Neuron (in vitro differentiated cells): Measurements from ENCODE around the gene COL12A1.

Experiments
- H2AFZ ChIP-seq: one replicate; pipeline ENCODE4 v1.6.1; 2013; ENCODE audit warnings: low read depth, mild to moderate bottlenecking, inconsistent platforms, low read length, moderate library complexity
- H3K27me3 ChIP-seq: one replicate; pipeline ENCODE4 v1.6.1; 2013; ENCODE audit warnings: low read length; ENCODE audit not compliant: insufficient read depth
- H3K36me3 ChIP-seq: one replicate; pipeline ENCODE4 v1.6.1; 2013; ENCODE audit warnings: low read length; ENCODE audit not compliant: insufficient read depth
- H3K4me1 ChIP-seq: one replicate; pipeline ENCODE4 v1.6.1; 2013; ENCODE audit warnings: low read length; ENCODE audit not compliant: insufficient read depth
- H3K4me3 ChIP-seq: 2 replicates; pipeline ENCODE4 v1.5.1; 2013; ENCODE audit warnings: mild to moderate bottlenecking, low read length, moderate library complexity
- H3K9me3 ChIP-seq: one replicate; pipeline ENCODE4 v1.6.1; 2013; ENCODE audit warnings: low read length

Gene COL12A1

DNA sequence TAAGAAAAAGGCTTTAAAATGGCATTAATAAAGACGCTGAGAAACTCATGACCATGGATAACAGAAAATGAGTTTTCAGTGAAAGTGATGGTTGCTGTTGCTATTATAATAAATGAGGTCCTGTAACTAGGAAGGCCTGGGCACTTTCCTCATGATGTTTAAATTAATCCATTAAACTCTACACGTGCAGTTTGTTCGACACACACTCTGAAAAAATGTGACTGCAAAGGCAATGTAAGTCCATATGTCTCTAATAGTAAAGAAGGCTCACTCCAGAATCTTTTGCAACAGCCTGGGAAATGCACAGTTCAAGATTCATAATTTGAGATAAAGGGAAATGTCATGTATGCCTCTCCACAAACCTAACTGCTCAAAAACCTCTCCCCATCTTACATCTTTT lies 153.4 kb downstream of the COL12A1 start:
- H3K9me3 ChIP-seq, result no peaks in the 10 kb centered on the region
- H3K36me3 ChIP-seq, result no peaks in the 10 kb centered on the region
- H3K4me3 ChIP-seq, result no peak overlapping the region
- no peaks in the 10 kb centered on the region for H3K27me3 ChIP-seq
- H2AFZ ChIP-seq, result no peak overlapping the region
- H3K4me1 ChIP-seq, result no peaks in the 10 kb centered on the region

DNA sequence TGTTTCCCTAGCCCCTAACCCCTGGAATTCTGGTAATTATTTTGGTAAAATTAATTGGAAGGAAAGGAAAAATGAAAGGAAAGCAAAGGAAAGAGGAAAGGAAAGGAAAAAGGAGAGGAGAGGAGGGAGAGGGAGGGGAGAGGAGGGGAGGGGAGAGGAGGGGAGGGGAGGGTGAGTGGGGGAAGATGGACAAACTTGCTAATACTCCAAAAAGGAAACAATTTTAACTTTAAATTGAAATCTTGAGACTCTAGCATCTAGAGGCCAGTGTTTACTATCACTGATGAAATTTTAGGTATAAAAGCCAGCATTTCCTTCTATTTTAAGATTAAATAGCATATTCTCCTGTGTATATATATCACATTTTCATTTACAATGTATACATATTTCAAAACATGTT lies 156.5 kb downstream of the COL12A1 start:
- Histone ChIP-seq H3K36me3 (no peaks in the 10 kb centered on the region), H3K4me1 (no peaks in the 10 kb centered on the region), H3K4me3 (no peak overlapping the region), H3K9me3 (no peaks in the 10 kb centered on the region), H2AFZ (no peak overlapping the region), H3K27me3 (no peaks in the 10 kb centered on the region)

DNA sequence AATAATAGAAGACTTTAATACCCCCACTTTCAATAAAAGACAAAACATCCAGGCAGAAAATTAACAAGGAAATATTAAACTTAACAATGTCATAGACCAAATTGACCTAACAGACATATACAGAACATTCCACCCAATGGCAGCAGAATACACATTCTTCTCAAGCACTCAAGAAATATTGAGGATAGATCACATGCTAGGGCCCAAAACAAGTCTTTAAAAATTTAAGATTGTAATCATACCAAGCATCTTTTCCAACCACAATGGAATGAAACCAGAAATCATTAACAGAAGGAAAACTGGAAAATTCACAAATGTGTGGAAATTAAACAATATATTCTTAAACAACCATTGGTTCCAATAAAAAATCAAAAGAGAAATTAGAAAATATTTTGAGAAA lies 161.0 kb downstream of the COL12A1 start:
- no peak overlapping the region for H3K4me3 ChIP-seq
- no peaks in the 10 kb centered on the region for H3K36me3 ChIP-seq
- no peaks in the 10 kb centered on the region for H3K9me3 ChIP-seq
- no peak overlapping the region for H2AFZ ChIP-seq
- no peaks in the 10 kb centered on the region for H3K4me1 ChIP-seq
- no peaks in the 10 kb centered on the region for H3K27me3 ChIP-seq

DNA sequence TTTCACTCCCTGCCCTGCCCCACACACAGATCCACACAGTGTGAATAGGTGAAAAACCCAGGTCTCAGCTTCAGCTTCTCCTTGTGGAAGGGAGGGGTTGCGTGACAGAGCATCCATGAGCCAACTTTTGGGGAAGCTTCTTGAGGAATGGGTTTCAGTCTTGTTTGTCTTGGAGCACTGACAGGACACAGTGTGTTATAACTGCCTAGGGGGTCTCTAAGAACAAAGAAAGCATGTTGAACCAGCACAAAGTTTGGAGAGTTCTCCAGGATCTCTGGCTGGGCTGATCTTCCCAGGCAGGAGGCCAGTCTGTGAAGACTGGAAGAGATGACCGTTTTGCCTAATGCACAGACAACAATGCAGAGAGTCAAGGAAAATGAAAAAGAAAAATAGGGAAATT lies 164.5 kb downstream of the COL12A1 start:
- Histone ChIP-seq H3K9me3 (no peaks in the 10 kb centered on the region), H3K4me3 (no peak overlapping the region), H3K36me3 (no peaks in the 10 kb centered on the region), H3K27me3 (no peaks in the 10 kb centered on the region), H3K4me1 (no peaks in the 10 kb centered on the region), H2AFZ (no peak overlapping the region)
